Measurements from ENCODE around the gene PABPN1L. TPM values are rescaled to one million over a fixed set of nuclear protein-coding genes. Genes with fewer than 3 reads are reported as not detected.

The PABPN1L gene
- total and polyA plus RNA-seq, 2 experiments from 2014 or later = not detected

DNA sequence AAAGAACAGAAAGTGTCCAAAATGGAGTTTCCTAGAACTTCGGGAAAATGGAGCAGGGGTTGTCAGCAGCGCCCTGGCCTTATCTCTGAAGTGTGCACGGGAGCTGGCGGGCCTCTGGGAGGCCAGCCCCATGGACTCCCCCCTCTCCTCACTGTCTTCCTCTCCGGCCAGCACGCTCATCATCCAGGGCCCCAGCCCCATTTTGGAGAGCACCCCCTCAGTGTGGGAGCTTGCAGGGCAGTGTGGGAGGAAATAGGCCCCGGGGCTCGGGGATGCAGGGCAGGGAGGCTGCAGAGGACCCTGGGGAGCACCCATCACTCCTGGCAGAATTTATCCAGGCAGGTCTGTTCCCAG lies 4.9 kb upstream of the PABPN1L start:
- Histone ChIP-seq H4K20me1 (replicated peaks; ENCODE audit: insufficient read depth) (no peaks in the 10 kb centered on the region), H3K4me1 (ENCODE audit: insufficient read depth) (no peaks in the 10 kb centered on the region), H3F3A (replicated peaks; ENCODE audit: low read depth) (no peaks in the 10 kb centered on the region), H3K9me2 (ENCODE audit: insufficient read depth) (no peaks in the 10 kb centered on the region), H3K27me3 (ENCODE audit: insufficient read depth) (no peaks in the 10 kb centered on the region), H3K27ac (ENCODE audit: low read depth) (no peak overlapping the region), H3K4me3 (no peak overlapping the region), H3K36me3 (ENCODE audit: insufficient read depth) (no peaks in the 10 kb centered on the region), H2AFZ (no peak overlapping the region; the same call in 1 of the 2 replicates), H3K4me2 (no peak overlapping the region), H3K79me2 (replicated peaks; ENCODE audit: insufficient read depth) (no peaks in the 10 kb centered on the region)
- TF ChIP-seq NANOG (IDR thresholded peaks at IDR 0.05; ENCODE audit: borderline replicate concordance) = no peak
- TF ChIP-seq, protein P1, sequence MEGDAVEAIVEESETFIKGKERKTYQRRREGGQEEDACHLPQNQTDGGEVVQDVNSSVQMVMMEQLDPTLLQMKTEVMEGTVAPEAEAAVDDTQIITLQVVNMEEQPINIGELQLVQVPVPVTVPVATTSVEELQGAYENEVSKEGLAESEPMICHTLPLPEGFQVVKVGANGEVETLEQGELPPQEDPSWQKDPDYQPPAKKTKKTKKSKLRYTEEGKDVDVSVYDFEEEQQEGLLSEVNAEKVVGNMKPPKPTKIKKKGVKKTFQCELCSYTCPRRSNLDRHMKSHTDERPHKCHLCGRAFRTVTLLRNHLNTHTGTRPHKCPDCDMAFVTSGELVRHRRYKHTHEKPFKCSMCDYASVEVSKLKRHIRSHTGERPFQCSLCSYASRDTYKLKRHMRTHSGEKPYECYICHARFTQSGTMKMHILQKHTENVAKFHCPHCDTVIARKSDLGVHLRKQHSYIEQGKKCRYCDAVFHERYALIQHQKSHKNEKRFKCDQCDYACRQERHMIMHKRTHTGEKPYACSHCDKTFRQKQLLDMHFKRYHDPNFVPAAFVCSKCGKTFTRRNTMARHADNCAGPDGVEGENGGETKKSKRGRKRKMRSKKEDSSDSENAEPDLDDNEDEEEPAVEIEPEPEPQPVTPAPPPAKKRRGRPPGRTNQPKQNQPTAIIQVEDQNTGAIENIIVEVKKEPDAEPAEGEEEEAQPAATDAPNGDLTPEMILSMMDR (conservative IDR thresholded peaks at IDR 0.05; ENCODE audit: low read depth in 2 of 2) = no peak
- TF ChIP-seq ZNF331 (CRISPR knock-in tag; IDR thresholded peaks at IDR 0.05; ENCODE audit: low read depth) = no peak
- no peak for TF ChIP-seq ZNF114 (CRISPR knock-in tag; IDR thresholded peaks at IDR 0.05)
- TF ChIP-seq POLR2AphosphoS5 (IDR thresholded peaks at IDR 0.05; ENCODE audit: low read depth) = no peak
- TF ChIP-seq, protein P2, sequence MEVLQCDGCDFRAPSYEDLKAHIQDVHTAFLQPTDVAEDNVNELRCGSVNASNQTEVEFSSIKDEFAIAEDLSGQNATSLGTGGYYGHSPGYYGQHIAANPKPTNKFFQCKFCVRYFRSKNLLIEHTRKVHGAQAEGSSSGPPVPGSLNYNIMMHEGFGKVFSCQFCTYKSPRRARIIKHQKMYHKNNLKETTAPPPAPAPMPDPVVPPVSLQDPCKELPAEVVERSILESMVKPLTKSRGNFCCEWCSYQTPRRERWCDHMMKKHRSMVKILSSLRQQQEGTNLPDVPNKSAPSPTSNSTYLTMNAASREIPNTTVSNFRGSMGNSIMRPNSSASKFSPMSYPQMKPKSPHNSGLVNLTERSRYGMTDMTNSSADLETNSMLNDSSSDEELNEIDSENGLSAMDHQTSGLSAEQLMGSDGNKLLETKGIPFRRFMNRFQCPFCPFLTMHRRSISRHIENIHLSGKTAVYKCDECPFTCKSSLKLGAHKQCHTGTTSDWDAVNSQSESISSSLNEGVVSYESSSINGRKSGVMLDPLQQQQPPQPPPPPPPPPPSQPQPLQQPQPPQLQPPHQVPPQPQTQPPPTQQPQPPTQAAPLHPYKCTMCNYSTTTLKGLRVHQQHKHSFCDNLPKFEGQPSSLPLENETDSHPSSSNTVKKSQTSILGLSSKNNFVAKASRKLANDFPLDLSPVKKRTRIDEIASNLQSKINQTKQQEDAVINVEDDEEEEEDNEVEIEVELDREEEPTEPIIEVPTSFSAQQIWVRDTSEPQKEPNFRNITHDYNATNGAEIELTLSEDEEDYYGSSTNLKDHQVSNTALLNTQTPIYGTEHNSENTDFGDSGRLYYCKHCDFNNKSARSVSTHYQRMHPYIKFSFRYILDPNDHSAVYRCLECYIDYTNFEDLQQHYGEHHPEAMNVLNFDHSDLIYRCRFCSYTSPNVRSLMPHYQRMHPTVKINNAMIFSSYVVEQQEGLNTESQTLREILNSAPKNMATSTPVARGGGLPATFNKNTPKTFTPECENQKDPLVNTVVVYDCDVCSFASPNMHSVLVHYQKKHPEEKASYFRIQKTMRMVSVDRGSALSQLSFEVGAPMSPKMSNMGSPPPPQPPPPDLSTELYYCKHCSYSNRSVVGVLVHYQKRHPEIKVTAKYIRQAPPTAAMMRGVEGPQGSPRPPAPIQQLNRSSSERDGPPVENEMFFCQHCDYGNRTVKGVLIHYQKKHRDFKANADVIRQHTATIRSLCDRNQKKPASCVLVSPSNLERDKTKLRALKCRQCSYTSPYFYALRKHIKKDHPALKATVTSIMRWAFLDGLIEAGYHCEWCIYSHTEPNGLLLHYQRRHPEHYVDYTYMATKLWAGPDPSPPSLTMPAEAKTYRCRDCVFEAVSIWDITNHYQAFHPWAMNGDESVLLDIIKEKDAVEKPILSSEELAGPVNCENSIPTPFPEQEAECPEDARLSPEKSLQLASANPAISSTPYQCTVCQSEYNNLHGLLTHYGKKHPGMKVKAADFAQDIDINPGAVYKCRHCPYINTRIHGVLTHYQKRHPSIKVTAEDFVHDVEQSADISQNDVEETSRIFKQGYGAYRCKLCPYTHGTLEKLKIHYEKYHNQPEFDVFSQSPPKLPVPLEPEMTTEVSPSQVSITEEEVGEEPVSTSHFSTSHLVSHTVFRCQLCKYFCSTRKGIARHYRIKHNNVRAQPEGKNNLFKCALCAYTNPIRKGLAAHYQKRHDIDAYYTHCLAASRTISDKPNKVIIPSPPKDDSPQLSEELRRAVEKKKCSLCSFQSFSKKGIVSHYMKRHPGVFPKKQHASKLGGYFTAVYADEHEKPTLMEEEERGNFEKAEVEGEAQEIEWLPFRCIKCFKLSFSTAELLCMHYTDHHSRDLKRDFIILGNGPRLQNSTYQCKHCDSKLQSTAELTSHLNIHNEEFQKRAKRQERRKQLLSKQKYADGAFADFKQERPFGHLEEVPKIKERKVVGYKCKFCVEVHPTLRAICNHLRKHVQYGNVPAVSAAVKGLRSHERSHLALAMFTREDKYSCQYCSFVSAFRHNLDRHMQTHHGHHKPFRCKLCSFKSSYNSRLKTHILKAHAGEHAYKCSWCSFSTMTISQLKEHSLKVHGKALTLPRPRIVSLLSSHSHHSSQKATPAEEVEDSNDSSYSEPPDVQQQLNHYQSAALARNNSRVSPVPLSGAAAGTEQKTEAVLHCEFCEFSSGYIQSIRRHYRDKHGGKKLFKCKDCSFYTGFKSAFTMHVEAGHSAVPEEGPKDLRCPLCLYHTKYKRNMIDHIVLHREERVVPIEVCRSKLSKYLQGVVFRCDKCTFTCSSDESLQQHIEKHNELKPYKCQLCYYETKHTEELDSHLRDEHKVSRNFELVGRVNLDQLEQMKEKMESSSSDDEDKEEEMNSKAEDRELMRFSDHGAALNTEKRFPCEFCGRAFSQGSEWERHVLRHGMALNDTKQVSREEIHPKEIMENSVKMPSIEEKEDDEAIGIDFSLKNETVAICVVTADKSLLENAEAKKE (CRISPR knock-in tag; IDR thresholded peaks at IDR 0.05) = no peak
- Mint-ChIP-seq H3K27ac (no peak overlapping the region), H3K27me3 (ENCODE audit: insufficient read depth, low read depth, poor library complexity) (peaks cover 8% of the 10 kb centered on the region), H3K4me1 (no peaks in the 10 kb centered on the region; the same call in 2 of the 3 replicates), H3K9me3 (no peaks in the 10 kb centered on the region; the same call in 1 of the 3 replicates), H3K4me3 (no peak overlapping the region), H3K36me3 (ENCODE audit: low read depth) (no peaks in the 10 kb centered on the region; the same call in 2 of the 3 replicates)
- ATAC-seq (no peak), DNase-seq (ENCODE audit: low spot score) (no peak)

Data from GM23338 (cell line).